H7 (cell line): ENCODE measurements around the gene FAM76B. TPM values are rescaled to one million over a fixed set of nuclear protein-coding genes. Genes with fewer than 3 reads are reported as not detected.
A peak's percentile ranks its signal among the peaks of the same experiment; 100 is the strongest.

Source experiments
- DNase-seq: peaks from one replicate; pipeline ENCODE4 v3.0.0; 2012
- H3K27me3 ChIP-seq: 2 replicates; pipeline ENCODE4 v1.6.0; 2011; ENCODE audit warnings: mild to moderate bottlenecking, low read length; ENCODE audit not compliant: control insufficient read depth, insufficient read depth
- H3K36me3 ChIP-seq: replicated peaks from 2 replicates; pipeline ENCODE4 v1.5.1; 2011; ENCODE audit warnings: low read length; ENCODE audit not compliant: control insufficient read depth, insufficient read depth
- H3K4me3 ChIP-seq: 2 replicates; pipeline ENCODE4 v1.5.1; 2011; ENCODE audit warnings: low read depth, mild to moderate bottlenecking, control low read depth, low read length, moderate library complexity; ENCODE audit not compliant: insufficient read depth
- total RNA-seq: library from RNA; depleted of rRNA; stranded (reverse); fragments of >200 nt; shearing (Covaris generic); gene quantifications from 2 replicates; pipeline ENCODE4 v1.2.3, GENCODE V29; 2014

The FAM76B gene
- total RNA-seq, 1 experiment from 2014 or later: 25.0 TPM

DNA sequence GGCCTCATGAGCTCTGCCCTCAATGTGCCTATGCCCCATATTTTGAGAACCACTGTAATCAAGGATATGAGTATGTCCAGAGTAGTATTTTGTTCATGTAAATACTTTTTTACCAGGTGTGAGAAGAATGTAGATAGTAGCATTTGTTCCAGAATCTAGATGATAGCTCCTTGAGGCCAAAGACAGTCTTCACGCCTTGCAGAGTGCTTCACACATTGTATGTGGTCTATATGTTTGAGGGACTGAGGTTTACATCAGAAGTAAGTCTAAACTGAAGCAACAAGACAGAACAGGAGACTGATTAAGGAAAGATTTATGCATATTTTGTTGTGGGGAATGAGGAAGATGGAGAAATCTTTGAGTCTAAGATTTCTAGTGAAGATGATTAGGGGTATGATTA is 13.2 kb upstream of the FAM76B start:
- no peak for DNase-seq
- no peak overlapping the region for H3K4me3 ChIP-seq
- H3K36me3 ChIP-seq: peaks cover 11% of the 10 kb centered on the region
- no peaks in the 10 kb centered on the region for H3K27me3 ChIP-seq

DNA sequence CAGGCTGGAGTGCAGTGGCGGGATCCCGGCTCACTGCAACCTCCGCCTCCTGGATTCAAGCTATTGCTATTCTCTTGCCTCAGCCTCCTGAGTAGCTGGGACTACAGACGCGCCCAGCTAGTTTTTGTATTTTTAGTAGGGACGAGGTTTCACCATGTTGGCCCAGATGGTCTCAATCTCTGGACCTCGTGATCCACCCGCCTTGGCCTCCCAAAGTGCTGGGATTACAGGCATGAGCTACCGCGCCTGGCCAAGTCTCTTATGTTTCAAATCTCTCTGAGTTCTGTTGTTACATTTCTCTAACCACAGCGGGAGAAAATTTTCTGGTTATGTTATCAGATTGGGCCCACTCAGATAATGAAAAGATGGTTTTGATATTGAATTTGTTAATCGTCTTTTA is 10.9 kb upstream of the FAM76B start:
- H3K4me3 ChIP-seq: no peak overlapping the region
- peaks cover 7% of the 10 kb centered on the region; the same call in 1 of the 2 replicates for H3K36me3 ChIP-seq
- DNase-seq: no peak
- no peaks in the 10 kb centered on the region for H3K27me3 ChIP-seq

DNA sequence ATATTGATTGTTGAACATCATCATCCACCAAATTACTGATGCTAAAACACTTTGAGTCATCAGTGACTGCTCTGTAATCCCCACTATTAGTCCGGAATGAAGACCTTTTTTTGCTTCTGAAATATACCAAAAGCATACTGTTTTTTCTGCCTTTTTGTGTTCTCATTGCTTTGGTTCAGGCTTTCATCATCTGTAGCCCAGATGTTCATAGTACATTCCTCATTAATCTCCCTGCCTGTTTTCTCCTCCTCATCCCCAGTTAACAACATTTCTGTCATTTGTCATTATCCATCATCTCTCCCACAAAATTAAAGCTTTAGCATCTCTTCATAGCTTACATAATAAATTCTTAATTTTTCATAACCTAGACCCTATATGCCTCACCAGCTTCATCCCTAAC is 10.0 kb upstream of the FAM76B start:
- peaks cover 7% of the 10 kb centered on the region; the same call in 1 of the 2 replicates for H3K36me3 ChIP-seq
- no peak for DNase-seq
- no peak overlapping the region for H3K4me3 ChIP-seq
- H3K27me3 ChIP-seq: no peaks in the 10 kb centered on the region

DNA sequence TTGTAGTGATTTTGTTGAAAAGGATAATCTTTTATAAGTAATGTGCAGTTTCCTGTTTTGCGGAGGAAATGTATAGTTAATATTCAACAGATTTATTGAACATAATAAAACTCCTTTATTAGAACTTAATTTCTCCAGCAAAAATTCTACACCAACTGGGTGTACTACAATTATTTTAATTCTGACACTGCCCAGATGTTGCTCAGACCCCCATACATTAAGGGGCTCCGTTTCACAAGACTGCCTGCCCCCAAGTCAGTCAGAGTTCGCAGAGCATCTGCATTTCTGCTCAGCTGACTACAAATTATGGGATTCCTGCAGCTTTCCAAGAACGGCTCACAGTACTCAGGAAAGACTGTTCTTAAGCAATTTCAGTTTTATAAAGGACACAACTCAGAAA is 6.9 kb upstream of the FAM76B start:
- no peak overlapping the region for H3K4me3 ChIP-seq
- no peaks in the 10 kb centered on the region for H3K27me3 ChIP-seq
- H3K36me3 ChIP-seq: peaks cover 7% of the 10 kb centered on the region; the same call in 1 of the 2 replicates
- no peak for DNase-seq

DNA sequence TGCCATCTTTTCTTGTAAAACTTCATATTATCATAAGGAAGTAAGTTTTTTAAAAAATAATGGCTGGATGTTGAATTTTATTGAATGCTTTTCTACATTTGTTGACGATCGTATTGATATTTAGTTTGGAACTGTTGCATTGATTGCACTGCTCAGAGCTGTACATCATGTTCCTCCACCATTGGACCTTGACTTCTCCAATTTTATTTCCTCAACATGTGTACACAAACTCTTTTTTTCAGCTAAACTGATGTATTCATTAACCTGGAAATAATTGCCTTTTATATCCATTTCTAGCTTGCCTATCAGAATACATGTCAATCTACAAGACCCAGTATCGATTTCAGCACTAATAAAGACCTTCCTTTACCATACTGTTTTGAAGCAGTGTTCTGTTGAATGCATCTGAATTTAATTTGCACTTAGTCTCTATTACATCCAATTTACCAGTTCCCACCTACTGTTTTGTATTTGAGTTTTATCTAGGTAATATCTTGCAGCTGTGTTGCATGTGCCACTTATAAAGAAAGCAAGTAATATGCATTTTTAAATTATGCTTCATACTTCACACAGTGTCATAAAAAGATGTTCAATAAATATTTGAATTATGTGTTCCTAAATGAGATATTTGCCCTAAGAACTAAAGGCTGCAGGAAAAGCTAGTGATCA is 6.2 kb upstream of the FAM76B start:
- H3K4me3 ChIP-seq: no peak overlapping the region
- no peaks in the 10 kb centered on the region for H3K27me3 ChIP-seq
- no peak for DNase-seq
- H3K36me3 ChIP-seq: peaks cover 7% of the 10 kb centered on the region; the same call in 1 of the 2 replicates

DNA sequence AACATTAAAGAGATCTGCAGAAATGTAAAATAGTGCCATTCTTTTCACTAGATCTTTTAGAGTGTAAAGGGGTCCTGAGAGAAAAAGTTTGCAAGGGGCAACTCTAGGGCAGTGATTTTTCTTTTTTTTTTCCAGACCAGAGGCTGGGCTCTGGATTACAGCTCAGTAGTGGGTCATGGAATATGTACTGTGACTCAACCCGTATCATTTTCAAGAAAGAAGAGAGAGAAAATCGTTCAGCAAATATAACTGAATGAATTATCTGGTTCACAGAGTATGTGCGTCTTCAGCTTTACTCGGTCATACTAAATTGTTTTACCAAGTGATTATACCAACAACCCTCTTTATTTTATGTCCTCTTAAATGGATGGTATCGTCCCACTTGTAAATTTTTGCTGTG is 4.5 kb upstream of the FAM76B start:
- Histone ChIP-seq H3K4me3 (no peak overlapping the region), H3K36me3 (peaks cover under 1% of the 10 kb centered on the region; the same call in 1 of the 2 replicates), H3K27me3 (no peaks in the 10 kb centered on the region)
- no peak for DNase-seq

DNA sequence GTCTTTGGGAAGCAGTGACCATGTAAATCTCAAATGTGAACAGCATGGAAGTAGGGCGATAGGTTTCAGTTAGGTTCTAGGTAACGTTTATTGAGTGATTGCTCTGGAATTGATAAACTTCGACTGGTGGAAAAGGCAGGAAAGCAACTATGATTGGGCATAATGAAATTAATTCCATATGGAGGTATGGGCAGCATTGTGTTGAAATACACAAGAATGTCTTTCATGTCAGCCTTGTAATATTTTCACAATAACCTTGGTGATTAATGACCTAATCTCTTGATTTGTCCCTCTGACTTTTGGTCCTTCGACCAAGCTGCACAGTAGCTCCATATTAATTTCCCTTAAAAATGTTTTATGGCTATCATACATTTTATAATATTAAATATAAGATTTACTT is 3.5 kb upstream of the FAM76B start:
- H3K4me3 ChIP-seq: no peak overlapping the region
- no peaks in the 10 kb centered on the region for H3K27me3 ChIP-seq
- H3K36me3 ChIP-seq: no peaks in the 10 kb centered on the region
- DNase-seq: no peak

DNA sequence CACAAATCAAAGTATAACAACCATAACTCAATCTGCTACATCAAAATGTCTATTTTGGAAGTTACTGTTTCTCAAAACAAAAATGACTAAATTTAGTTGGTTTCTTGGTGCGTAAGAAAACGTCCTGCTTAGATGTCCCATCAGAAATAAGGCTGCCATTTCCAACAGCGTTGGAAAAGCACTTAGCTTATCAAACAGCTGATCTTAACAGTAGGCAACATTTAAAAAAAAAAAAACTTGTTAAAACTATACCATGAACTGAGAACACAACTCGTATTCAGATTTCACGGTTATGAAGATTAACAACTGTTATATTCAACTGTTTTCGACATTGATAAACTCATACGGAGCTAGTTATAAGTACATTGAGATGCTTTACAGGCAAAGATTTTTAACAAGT is 3.1 kb upstream of the FAM76B start:
- Histone ChIP-seq H3K4me3 (no peak overlapping the region), H3K36me3 (no peaks in the 10 kb centered on the region; the same call in none of the 2 replicates), H3K27me3 (no peaks in the 10 kb centered on the region)
- DNase-seq: no peak

DNA sequence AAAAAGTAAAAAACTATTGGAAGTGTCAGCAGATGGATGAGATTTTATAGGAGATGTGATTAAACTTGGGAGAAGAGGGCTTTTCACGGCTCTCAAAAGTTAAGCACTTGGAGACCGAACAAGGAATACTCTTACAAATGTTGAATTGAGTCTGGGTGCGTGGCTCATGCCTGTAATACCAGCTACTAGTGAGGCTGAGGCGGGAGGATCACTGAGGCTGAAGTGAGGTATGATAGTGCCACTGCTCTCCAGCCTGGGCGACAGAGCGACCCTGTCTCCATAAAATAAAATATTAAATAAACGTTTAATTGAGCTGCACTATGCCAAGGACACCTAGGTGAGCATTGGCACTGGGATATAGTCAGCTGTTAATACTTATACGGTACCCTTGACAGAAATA is 2.6 kb upstream of the FAM76B start:
- DNase-seq: no peak
- Histone ChIP-seq H3K36me3 (peaks cover 2% of the 10 kb centered on the region), H3K4me3 (no peak overlapping the region), H3K27me3 (no peaks in the 10 kb centered on the region)

DNA sequence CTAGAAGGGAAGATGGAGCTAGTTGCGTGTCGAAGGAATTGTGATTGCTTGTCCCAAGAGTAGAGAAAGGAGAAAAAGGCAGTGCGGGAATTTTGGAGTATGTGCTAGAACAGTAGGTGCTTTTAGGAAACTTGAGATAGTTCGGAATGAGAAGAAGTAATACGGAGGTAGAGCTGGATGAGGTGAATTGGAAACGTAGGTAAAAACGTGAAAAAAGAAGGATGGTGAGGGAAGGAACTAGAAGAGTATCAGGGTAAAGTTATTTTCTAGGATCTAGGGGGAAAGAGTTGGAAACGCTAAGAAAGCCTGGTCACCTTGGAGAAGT is 2.1 kb upstream of the FAM76B start:
- H3K4me3 ChIP-seq: peak overlapping the region; percentile 70
- DNase-seq: no peak
- peaks cover 2% of the 10 kb centered on the region for H3K36me3 ChIP-seq
- no peaks in the 10 kb centered on the region for H3K27me3 ChIP-seq

DNA sequence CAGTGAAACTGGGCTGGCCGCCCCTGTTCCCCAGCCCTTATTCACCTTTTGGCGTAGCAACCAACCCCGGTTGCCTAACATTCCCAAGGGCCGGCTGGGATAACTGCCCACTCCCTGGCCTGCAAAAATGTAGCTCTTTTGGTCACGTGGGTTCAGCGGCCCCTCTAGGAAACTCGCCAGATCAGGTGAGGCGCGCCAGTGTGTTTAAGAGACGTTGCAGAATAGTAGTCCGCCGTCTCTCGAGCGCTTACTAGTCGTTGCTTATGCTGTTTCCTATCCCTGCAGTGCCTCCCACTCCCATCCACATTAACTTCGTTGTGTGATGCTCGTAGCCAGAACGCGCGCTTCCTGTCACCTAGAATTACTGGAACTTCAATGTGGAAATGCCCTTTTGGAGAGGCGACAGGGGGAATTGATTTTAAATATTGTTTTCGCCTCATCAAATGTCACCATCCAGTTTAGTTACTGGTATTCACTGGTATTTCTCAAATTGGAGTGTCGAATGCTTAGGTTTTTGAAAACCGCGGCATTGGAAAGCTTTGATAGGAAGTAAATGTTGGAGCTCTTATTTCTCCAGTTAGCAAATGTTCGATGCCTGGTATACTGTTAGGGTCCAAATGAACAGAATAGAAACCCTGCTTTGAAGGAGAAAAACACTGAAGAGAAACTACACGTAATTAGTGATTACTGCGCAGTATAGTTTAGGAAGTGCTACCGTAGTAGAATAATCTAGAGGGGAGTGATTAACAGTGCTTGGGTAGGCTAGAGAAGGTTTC is 1.5 kb upstream of the FAM76B start:
- peak overlapping the region; percentile 70 for H3K4me3 ChIP-seq
- peak; percentile 33 for DNase-seq
- no peaks in the 10 kb centered on the region for H3K27me3 ChIP-seq
- H3K36me3 ChIP-seq: peaks cover 2% of the 10 kb centered on the region

DNA sequence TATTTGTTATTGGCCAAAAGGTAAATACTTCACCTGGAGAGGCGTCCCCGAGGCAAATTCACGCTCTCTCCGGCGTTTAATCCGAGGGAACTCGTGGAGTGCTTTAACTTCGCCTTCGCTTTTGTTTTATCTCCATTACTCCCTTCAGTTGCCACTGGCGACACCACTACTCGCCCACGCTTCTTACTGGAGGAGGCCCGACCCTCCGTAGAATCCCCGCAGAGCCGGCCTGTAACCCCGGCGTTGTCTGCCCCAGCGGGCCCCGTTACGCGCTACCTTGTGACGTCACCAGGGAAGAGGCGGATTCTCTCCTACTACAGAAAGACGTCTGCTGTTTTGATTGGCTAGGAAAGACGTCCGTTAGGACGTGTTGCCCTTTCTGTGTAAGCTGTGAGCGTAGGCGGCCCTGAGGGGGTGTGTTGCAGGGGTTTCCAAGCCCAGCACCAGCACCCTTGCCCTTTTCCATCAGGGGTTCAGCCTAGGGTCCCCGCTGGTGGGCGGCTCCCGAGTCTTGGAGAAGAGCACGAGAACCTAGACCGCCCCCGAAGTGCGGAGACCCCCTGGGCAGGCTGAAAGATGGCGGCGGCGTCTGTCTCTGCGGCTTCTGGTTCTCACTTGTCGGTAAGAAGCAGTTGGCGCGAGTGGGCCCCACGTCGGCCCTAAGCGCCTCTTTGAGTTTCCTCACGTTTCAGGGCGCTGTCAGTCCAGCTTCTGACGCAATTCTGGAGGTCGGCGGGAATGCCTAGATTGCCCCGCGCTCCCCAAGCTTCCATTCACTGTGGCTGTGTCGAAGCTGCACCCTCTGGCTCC is 746 bp upstream of the FAM76B start, which contains the start of gene CEP57:
Gene CEP57, plus strand, starts transcription at position 376 of the 810 bp plus-strand sequence. Its CDS starts 201 bp downstream, at position 577.
- H3K4me3 ChIP-seq: peak within 1 kb of the TSS; percentile 70
- H3K36me3 ChIP-seq: peaks cover 4% of the 10 kb centered on the region
- peak; percentile 87 for DNase-seq
- no peaks in the 10 kb centered on the region for H3K27me3 ChIP-seq

DNA sequence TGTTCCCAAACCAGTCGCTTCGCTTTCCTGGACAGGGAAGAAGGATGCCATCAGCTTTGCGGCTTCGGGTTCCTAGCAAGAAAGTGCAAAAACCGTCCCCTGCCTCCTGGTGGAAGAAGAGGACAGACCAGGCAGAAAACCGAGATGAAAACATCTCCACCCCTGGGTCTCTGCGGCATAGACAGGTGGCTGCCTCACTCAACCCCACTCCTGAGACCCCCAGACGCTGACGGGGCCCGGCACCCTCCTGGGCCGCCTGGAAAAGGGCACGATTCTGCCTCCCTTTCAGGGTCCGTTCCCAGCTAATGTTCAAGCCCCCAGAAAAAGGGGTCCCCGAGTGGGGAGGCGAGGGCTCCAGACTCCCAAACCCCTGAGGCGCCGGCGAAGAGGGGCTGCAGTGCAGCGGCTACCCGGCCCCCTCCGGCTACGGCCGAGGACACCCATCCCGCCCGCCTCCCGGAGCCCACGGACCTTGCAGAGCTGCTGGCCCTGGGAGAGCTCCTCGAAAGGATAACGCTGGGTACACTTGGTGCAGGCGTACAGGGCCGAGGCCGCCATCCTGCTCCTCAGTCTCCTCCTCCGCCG is 569 bp downstream of the FAM76B start:
- peak overlapping the region; percentile 70 for H3K4me3 ChIP-seq
- peaks cover 11% of the 10 kb centered on the region for H3K36me3 ChIP-seq
- H3K27me3 ChIP-seq: no peaks in the 10 kb centered on the region
- peak; percentile 54 for DNase-seq

DNA sequence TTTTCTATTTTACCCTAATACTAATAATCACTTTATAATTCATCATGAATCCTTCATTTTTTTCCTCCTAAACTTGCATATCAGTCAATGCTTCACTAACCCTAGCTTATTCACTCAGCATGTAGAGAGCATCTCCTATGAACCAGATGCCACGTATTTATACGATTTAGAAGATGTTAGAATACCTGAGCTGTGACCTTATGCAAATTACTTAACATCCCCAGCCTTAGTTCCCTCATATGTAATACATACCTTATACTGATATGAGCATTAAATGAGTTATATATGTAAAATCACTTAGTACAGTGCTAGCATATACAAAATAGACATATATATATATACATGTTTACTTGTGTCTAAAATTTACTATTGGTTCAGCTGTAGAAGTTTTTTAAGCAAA is 9.0 kb downstream of the FAM76B start:
- Histone ChIP-seq H3K36me3 (peaks cover 22% of the 10 kb centered on the region), H3K27me3 (no peaks in the 10 kb centered on the region), H3K4me3 (no peak overlapping the region)
- DNase-seq: no peak
